ENCODE results near the gene KLK13.

GRCh38 chr19:51029718-51030117, 35.2 kb downstream of the KLK13 start:
- no peak for TF ChIP-seq POLR2AphosphoS5 (IDR thresholded peaks at IDR 0.05; ENCODE audit: low read depth, low read length)
- TF ChIP-seq REST (IDR thresholded peaks at IDR 0.05; ENCODE audit: insufficient read depth in 1 of 2, low read depth in 2 of 2, low read length in 2 of 2): no peak
- no peak for TF ChIP-seq TAF1 (IDR thresholded peaks at IDR 0.05; ENCODE audit: borderline replicate concordance, insufficient read depth, low read length)
- no peak for TF ChIP-seq SIN3A (IDR thresholded peaks at IDR 0.05; ENCODE audit: borderline replicate concordance, insufficient read depth, low read length)
- no peak for TF ChIP-seq FOXP2 (optimal IDR thresholded peaks at IDR 0.05; ENCODE audit: borderline replicate concordance, extremely low read depth, extremely low read length, insufficient read depth)
